Measurements from ENCODE around the gene GARIN5A.

DNA sequence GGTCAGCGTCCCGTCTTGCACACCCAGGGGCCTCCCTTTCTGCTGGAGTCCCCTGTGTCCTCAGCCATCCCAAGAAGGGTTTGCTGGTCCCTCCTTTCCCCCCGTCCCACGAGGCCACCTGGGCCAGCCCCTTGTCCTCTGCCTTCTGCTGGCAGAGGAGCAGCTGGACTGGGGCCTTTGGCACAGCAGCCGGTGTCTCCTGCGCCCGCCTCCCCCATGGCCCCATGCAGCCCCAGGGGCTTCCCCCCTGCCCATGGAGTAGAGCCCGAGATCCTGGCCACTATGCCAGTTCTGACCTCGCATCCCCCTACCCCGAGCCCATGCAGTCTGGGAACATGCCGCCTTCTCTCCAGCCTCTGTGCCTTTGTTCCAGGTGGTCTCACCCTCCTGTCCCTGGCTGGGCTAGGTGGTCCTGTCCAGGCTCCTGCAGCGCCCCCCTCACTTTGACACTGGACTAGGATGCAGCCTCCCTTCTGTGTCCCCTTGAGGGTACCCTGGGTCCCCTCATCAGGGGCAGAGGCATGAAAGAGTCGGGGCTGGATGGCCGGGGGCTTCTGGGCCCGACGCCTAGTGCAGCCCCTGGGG, 5.7 kb upstream of the GARIN5A start:
- TF ChIP-seq, protein P1, sequence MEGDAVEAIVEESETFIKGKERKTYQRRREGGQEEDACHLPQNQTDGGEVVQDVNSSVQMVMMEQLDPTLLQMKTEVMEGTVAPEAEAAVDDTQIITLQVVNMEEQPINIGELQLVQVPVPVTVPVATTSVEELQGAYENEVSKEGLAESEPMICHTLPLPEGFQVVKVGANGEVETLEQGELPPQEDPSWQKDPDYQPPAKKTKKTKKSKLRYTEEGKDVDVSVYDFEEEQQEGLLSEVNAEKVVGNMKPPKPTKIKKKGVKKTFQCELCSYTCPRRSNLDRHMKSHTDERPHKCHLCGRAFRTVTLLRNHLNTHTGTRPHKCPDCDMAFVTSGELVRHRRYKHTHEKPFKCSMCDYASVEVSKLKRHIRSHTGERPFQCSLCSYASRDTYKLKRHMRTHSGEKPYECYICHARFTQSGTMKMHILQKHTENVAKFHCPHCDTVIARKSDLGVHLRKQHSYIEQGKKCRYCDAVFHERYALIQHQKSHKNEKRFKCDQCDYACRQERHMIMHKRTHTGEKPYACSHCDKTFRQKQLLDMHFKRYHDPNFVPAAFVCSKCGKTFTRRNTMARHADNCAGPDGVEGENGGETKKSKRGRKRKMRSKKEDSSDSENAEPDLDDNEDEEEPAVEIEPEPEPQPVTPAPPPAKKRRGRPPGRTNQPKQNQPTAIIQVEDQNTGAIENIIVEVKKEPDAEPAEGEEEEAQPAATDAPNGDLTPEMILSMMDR (conservative IDR thresholded peaks at IDR 0.05; ENCODE audit: low read length), result no peak
- no peak for TF ChIP-seq EZH2phosphoT487 (IDR thresholded peaks at IDR 0.05; ENCODE audit: borderline replicate concordance, low read depth, low read length)

Measured in OCI-LY7 (cell line).